Activated naive CD4-positive, alpha-beta T cell treated with anti-CD3 and anti-CD28 coated beads for 36 hours (primary cell): Measurements from ENCODE around the gene TTLL3. TPM values are rescaled to one million over a fixed set of nuclear protein-coding genes. Genes with fewer than 3 reads are reported as not detected.
A peak's percentile ranks its signal among the peaks of the same experiment; 100 is the strongest.

ENCODE experiments used
- CTCF ChIA-PET: fragments of 350-600 bp; sonication (Branson Sonifier 250); formaldehyde crosslinking; loops from one replicate; lab custom pipeline; 2021; ENCODE audit warnings: antibody characterized with exemption; lab: Charles Lee
- DNase-seq: peaks from one replicate; pipeline ENCODE4 v3.0.0-alpha.2; 2020
- H3K27ac Mint-ChIP-seq: one replicate; pipeline ENCODE4 v1.8.0; 2021; ENCODE audit warnings: mild to moderate bottlenecking, mixed read lengths
- H3K27me3 Mint-ChIP-seq: one replicate; pipeline ENCODE4 v1.8.0; 2021; ENCODE audit warnings: low read depth, mixed read lengths
- H3K36me3 Mint-ChIP-seq: one replicate; pipeline ENCODE4 v1.8.0; 2021; ENCODE audit warnings: low read depth, mixed read lengths
- H3K4me1 Mint-ChIP-seq: one replicate; pipeline ENCODE4 v1.8.0; 2021; ENCODE audit warnings: low read depth, mixed read lengths
- H3K4me3 Mint-ChIP-seq: one replicate; pipeline ENCODE4 v1.8.0; 2021; ENCODE audit warnings: mild to moderate bottlenecking, moderate library complexity, mixed read lengths
- H3K9me3 Mint-ChIP-seq: one replicate; pipeline ENCODE4 v1.8.0; 2021; ENCODE audit warnings: mixed read lengths
- intact Hi-C: fragments of 100-400 bp; cut with micrococcal nuclease; formaldehyde crosslinking; loops from one replicate; pipeline ENCODE4 v1.15.1; 2023
- total RNA-seq, 2 experiments: library from RNA; stranded (reverse); gene quantifications; one replicate each; pipeline ENCODE4 v1.2.3, GENCODE V29; 2021

TTLL3 gene
- total RNA-seq, 2 experiments from 2014 or later, result 46.3 to 47.1 TPM

DNA sequence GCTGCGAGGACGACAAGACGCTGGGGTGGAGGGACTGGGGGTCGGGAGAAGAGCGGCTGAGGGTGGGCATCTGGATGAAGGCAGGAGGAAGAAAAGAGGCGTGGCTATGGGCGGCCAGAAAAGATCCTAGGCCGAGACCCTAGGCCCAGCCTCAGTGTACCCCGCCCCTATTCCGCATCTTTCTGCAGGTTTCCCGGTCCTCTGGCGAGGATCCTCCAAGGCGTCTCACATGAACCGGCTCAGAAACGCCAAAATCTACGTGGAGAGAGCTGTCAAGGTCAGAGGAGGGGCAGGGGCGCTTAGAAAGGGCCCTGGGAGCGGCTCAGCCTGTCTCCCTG lies 340 bp downstream of the TTLL3 start:
- CTCF ChIA-PET, result no interaction called here
- Mint-ChIP-seq H3K36me3 (peaks cover 23% of the 10 kb centered on the region), H3K4me1 (peaks cover 32% of the 10 kb centered on the region), H3K27ac (no peak overlapping the region), H3K4me3 (peak overlapping the region; percentile 47), H3K27me3 (no peaks in the 10 kb centered on the region), H3K9me3 (no peaks in the 10 kb centered on the region)
- no peak for DNase-seq
- intact Hi-C loops, result no loop called here

DNA sequence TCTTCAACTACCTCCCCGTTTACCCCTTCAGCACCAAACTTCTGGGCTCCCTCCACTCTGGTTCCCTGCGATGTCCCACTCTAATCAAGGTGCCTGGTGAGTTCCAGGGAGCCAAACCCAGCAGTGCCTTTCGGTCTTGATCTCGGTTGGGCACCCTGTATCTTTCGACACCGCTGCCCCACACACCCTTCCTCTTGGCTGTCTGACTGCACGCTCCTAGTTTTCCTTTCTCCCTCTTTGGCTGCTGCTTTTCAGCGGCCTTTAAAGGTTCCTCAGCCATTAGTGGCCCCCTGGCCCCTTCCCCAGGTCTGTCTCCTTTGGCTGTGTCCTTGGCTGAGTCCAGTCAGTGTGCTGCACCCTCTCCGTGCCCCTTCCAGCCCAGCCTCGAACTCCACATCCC lies 784 bp downstream of the TTLL3 start:
- H3K27ac Mint-ChIP-seq, result peak overlapping the region; percentile 5
- H3K9me3 Mint-ChIP-seq, result no peaks in the 10 kb centered on the region
- CTCF ChIA-PET, result no interaction called here
- no peak for DNase-seq
- peaks cover 32% of the 10 kb centered on the region for H3K4me1 Mint-ChIP-seq
- no peaks in the 10 kb centered on the region for H3K27me3 Mint-ChIP-seq
- H3K4me3 Mint-ChIP-seq, result peak overlapping the region; percentile 47
- intact Hi-C loops, result no loop called here
- peaks cover 21% of the 10 kb centered on the region for H3K36me3 Mint-ChIP-seq

DNA sequence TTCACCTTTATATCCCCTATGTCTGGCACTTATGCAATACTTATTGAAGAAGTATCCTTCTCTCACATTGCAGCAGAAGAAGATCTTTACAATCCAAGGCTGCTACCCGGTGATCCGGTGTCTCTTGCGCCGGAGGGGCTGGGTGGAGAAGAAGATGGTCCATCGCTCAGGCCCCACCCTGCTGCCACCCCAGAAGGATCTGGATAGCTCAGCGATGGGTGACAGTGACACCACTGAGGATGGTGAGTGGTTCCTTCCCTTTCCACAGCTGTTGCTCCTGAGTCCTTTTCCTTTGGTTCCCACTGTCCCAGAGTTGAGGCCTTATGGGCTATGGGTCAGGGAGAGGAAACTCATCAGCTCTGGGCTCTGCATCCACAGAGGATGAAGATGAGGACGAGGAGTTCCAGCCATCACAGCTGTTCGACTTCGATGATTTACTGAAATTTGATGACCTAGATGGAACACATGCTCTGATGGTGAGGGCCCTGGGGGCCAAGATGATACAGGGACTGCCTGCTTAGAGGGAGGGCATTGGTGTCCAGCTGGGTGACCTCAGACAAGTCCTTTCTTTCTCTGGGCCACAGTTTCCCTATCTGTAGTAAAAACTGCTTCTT lies 2.9 kb downstream of the TTLL3 start:
- Mint-ChIP-seq H3K4me1 (peaks cover 27% of the 10 kb centered on the region), H3K4me3 (no peak overlapping the region)

GRCh38 chr3:9815986-9816385 lies 5.9 kb downstream of the TTLL3 start:
- H3K36me3 Mint-ChIP-seq, result peaks cover 11% of the 10 kb centered on the region
- peaks cover 4% of the 10 kb centered on the region for H3K4me1 Mint-ChIP-seq
- H3K27me3 Mint-ChIP-seq, result no peaks in the 10 kb centered on the region
- CTCF ChIA-PET, result no interaction called here
- no peak overlapping the region for H3K27ac Mint-ChIP-seq
- H3K4me3 Mint-ChIP-seq, result no peak overlapping the region
- intact Hi-C loops, result no loop called here
- no peak for DNase-seq
- no peaks in the 10 kb centered on the region for H3K9me3 Mint-ChIP-seq

More for the DNA sequence above, 2.9 kb downstream of the TTLL3 start:
- Mint-ChIP-seq H3K36me3 (peaks cover 18% of the 10 kb centered on the region), H3K27ac (no peak overlapping the region), H3K27me3 (no peaks in the 10 kb centered on the region), H3K9me3 (no peaks in the 10 kb centered on the region)
- DNase-seq, result no peak
- CTCF ChIA-PET, result interaction anchor here (1.3 kb wide), 1 partner anchor 118 kb away, joined by 3 read pairs; no protein-coding TSS in a partner anchor
- intact Hi-C loops, result no loop called here

DNA sequence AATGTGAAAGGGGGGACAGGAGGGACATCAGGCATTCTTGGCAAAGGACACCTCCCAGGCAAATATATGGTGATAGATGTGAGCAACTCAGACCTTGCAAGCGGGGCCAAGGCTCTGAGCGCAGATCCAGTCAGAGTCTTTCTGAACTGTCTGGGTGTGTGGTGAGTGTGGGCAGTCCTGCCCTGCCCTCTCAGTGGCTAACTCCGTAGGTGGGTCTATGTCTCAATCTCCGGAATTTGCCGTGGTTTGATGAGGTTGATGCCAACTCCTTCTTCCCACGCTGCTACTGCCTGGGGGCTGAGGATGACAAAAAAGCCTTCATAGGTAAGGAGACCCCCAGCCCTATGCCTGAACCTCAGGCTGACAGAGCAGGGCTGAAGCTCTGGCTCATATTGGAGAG lies 7.4 kb downstream of the TTLL3 start:
- CTCF ChIA-PET, result no interaction called here
- H3K9me3 Mint-ChIP-seq, result no peaks in the 10 kb centered on the region
- peaks cover 8% of the 10 kb centered on the region for H3K36me3 Mint-ChIP-seq
- H3K27me3 Mint-ChIP-seq, result no peaks in the 10 kb centered on the region
- H3K27ac Mint-ChIP-seq, result no peak overlapping the region
- DNase-seq, result no peak
- intact Hi-C loops, result no loop called here
- no peak overlapping the region for H3K4me3 Mint-ChIP-seq
- no peaks in the 10 kb centered on the region for H3K4me1 Mint-ChIP-seq

DNA sequence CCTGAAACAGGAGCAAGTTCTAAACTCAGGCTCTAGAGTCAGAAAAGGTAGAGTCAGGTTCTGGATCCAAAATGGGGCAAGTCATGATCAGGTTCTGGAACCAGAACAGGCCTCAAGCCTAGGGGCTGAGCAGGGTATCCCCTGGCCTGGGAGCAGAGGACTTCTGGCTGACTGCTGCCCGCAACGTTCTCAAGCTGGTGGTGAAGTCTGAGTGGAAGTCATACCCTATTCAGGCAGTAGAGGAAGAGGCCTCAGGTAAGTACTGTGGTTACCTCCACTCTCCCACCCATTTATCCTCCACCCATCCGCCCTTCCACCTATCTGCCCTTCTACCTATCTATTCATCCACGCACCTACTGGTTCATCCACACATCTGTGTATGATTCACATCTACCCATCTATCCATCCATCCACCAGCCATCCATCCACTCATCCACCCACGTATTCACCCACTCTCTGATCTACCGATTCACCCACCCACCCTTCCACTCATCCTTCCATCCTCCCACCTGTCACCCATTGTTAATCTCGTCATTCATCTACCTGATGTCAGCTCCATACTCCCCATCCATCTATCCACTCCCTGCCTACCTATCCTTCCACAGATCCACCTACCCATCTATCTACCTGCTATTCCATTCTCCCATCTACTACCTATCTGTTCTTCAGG lies 8.7 kb downstream of the TTLL3 start:
- H3K36me3 Mint-ChIP-seq, result peaks cover 4% of the 10 kb centered on the region
- no peaks in the 10 kb centered on the region for H3K9me3 Mint-ChIP-seq
- intact Hi-C loops, result no loop called here
- H3K4me3 Mint-ChIP-seq, result no peak overlapping the region
- DNase-seq, result no peak
- CTCF ChIA-PET, result interaction anchor here (0.6 to 1.5 kb wide), 3 partner anchors 11 to 131 kb away, joined by 3 to 5 read pairs (median 4); no protein-coding TSS in a partner anchor
- H3K27ac Mint-ChIP-seq, result no peak overlapping the region
- H3K27me3 Mint-ChIP-seq, result no peaks in the 10 kb centered on the region
- H3K4me1 Mint-ChIP-seq, result no peaks in the 10 kb centered on the region

DNA sequence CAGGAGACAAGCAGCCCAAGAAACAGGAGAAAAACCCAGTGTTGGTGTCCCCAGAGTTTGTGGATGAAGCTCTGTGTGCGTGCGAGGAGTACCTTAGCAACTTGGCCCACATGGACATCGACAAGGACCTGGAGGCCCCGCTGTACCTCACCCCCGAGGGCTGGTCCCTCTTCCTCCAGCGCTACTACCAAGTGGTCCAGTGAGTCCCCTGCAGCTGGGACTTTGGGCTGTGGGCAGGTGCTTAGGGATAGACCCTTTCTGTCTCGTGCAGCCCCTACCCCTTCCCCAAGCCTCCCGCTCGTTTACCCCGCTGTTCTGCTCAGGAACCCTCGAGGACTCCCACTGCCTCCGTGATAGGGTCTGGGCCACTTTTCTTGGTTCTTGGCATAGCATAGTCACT lies 10.5 kb downstream of the TTLL3 start:
- intact Hi-C loops, result no loop called here
- Mint-ChIP-seq H3K27ac (no peak overlapping the region), H3K9me3 (no peaks in the 10 kb centered on the region), H3K27me3 (no peaks in the 10 kb centered on the region), H3K36me3 (peaks cover 4% of the 10 kb centered on the region), H3K4me3 (no peak overlapping the region), H3K4me1 (no peaks in the 10 kb centered on the region)
- no peak for DNase-seq
- CTCF ChIA-PET, result interaction anchor here (1.4 to 1.5 kb wide), 2 partner anchors 11 to 13 kb away, joined by 3 to 4 read pairs; no protein-coding TSS in a partner anchor

DNA sequence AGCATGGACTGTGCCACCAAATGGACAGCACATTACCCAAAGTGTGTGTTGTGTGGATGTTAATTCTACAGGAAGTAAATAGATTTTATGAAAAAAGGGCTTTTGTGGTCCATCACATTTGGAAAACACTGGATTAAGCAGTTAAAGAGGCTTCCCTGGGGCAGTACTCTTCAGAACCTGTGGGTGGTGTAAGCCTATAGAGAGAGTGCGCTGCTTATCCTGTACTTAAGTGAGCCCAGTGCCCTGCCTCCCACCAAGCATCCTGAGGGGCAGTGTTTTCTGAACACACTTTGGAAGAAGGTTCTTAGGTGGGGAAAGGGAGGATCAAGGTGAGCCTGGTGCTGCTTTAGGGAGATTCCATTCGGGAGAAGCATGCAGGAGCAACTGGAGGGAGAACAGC lies 10.9 kb downstream of the TTLL3 start:
- Mint-ChIP-seq H3K27me3 (no peaks in the 10 kb centered on the region), H3K4me1 (no peaks in the 10 kb centered on the region), H3K27ac (no peak overlapping the region), H3K36me3 (peaks cover 4% of the 10 kb centered on the region), H3K4me3 (no peak overlapping the region), H3K9me3 (no peaks in the 10 kb centered on the region)
- CTCF ChIA-PET, result interaction anchor here (1.0 to 1.4 kb wide), 3 partner anchors 12 to 155 kb away, joined by 3 read pairs; no protein-coding TSS in a partner anchor
- DNase-seq, result no peak
- intact Hi-C loops, result no loop called here

DNA sequence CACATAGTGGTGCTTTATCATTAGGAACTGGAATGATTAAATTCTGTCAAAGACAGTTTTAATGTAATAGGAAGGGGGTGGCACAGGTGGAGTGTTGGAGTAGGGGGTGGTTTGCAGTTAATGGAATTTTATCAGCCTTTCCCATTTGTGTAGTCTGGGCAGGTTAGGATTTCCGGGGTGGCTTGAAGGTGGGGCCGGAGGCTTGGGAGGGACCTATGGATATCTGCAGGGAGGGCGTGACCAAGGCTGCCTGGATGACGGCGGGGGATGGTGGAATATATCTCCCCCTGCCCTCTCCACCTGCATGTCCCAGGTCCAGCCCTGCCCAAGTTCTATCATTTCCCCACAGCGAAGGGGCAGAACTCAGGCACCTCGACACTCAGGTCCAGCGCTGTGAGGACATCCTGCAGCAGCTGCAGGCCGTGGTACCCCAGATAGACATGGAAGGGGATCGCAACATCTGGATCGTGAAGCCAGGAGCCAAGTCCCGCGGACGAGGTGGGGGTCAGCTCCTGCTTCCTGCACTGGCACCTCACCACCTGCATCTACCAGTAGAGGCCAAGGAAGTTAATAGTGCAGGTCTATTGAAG lies 15.5 kb downstream of the TTLL3 start:
- peaks cover 9% of the 10 kb centered on the region for H3K36me3 Mint-ChIP-seq
- H3K27ac Mint-ChIP-seq, result no peak overlapping the region
- DNase-seq, result no peak
- no peaks in the 10 kb centered on the region for H3K27me3 Mint-ChIP-seq
- no peak overlapping the region for H3K4me3 Mint-ChIP-seq
- intact Hi-C loops, result no loop called here
- CTCF ChIA-PET, result interaction anchor here (0.7 kb wide), 1 partner anchor 107 kb away, joined by 3 read pairs; no protein-coding TSS in a partner anchor
- peaks cover 2% of the 10 kb centered on the region for H3K4me1 Mint-ChIP-seq
- no peaks in the 10 kb centered on the region for H3K9me3 Mint-ChIP-seq

DNA sequence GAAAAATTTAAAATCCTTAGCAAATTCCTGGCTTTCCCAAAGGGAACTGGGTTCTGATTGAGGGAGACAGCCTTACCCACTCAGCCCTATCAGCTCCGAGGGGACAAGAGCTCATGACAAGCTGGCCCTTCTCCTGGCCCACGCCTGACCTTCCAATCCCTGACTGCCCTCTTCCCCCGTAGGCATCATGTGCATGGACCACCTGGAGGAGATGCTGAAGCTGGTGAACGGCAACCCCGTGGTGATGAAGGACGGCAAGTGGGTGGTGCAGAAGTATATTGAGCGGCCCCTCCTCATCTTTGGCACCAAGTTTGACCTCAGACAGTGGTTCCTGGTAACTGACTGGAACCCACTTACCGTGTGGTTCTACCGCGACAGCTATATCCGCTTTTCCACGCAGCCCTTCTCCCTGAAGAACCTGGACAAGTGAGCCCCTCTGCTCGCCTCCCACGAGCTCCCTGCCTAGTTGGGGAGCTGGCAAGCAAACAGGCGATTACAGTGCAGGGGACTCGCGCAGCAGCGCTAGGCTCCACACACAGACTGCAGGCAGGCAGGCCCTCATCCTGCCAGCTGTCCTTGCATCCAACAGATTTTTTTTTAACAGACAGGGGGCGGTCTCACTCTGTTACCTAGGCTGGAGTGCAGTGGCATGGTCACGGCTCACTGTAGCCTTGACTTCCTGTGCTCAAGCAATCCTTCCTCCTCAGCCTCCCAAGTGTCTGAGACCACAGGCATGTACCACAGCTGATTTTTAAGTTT lies 16.9 kb downstream of the TTLL3 start:
- no peak overlapping the region for H3K4me3 Mint-ChIP-seq
- H3K36me3 Mint-ChIP-seq, result peaks cover 14% of the 10 kb centered on the region
- intact Hi-C loops, result no loop called here
- CTCF ChIA-PET, result interaction anchor here (0.8 to 1.4 kb wide), 5 partner anchors 19 to 105 kb away, joined by 3 to 6 read pairs (median 4); partner anchors contain the start of gene CIDEC
- peak; percentile 48 for DNase-seq
- no peak overlapping the region for H3K27ac Mint-ChIP-seq
- peaks cover 9% of the 10 kb centered on the region for H3K4me1 Mint-ChIP-seq
- no peaks in the 10 kb centered on the region for H3K9me3 Mint-ChIP-seq
- H3K27me3 Mint-ChIP-seq, result no peaks in the 10 kb centered on the region

GRCh38 chr3:9828801-9829755 lies 19.0 kb downstream of the TTLL3 start:
- no peak for DNase-seq
- Mint-ChIP-seq H3K36me3 (peaks cover 15% of the 10 kb centered on the region), H3K9me3 (no peaks in the 10 kb centered on the region), H3K27me3 (no peaks in the 10 kb centered on the region), H3K4me3 (no peak overlapping the region), H3K27ac (no peak overlapping the region), H3K4me1 (peaks cover 9% of the 10 kb centered on the region)
- CTCF ChIA-PET, result no interaction called here
- intact Hi-C loops, result no loop called here
